Posterior vena cava (tissue), 2 donors: ENCODE results near the gene CD83. TPM values are rescaled to one million over a fixed set of nuclear protein-coding genes. Genes with fewer than 3 reads are reported as not detected.

Experiments
- DNase-seq: peaks from one replicate; pipeline ENCODE4 v3.0.0-alpha.2; 2020; ENCODE audit warnings: low spot score
- intact Hi-C, 2 donors: fragments of 100-400 bp; cut with DNase I; formaldehyde crosslinking; loops; one replicate each; pipeline versions ENCODE4 v1.14.1 to v1.14.2; 2022 to 2023
- total RNA-seq, 2 donors: library from RNA; stranded (reverse); fragmentation: NEBNext Ultra II Directional; extraction: Animal tissue kit (Norgen Biotek cat#: 25700); gene quantifications; one replicate each; pipeline ENCODE4 v1.2.1, GENCODE V29; 2021
- donor health status: DM: yes; HTN: yes; CAD: no.
- donor health status: DM: yes; HTN: yes; CAD: no.

Gene CD83
- total RNA-seq, 2 donors from 2014 or later = 1.3 to 2.9 TPM

GRCh38 chr6:14088600-14089192 is 28.9 kb upstream of the CD83 start:
- no peak for DNase-seq
- intact Hi-C loops = no loop called here

DNA sequence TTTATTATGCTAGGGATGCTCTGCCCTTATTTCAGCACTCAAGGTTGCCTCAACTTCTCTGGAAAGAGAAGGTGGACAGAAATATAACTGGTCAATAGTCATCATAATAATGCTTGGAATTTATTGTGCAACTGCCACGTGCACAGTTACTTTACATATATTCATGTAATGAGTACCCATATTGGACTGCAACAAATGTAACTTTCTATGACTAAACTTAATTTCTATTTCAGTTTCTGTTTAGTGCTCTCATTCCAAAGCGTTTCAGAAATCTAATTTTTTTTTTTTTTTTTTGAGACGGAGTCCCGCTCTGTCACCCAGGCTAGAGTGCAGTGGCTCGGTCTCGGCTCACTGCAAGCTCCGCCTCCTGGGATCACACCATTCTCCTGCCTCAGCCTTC is 28.3 kb upstream of the CD83 start:
- no peak for DNase-seq
- intact Hi-C loops = no loop called here

DNA sequence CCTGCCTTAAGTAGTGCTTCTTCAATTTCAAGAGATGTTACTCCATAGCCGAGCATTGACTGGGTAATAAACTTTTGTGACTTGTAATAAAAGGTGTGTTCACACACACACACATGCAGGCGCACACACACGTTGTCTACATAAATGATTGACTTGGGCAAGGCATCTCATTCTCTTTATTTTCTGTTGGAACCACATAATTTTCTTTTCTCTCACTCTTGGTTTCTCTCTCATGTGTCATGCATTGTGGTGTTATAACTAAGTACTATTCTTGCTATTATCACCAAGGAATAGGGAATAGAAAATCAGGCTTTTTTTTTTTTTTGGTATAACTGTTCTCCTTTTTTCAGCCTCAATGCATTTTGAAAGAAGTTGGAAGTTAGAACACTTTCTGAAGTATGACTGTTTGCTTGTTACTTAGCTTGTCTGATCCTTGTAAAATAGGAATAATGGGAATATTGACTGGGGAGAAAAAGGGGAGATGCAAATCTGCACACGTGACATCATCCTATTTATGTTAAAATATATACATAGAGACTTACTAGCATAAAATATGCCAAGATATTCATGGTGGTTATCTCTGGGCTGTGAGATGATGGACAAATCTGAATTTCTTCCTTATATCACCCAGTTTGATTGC is 26.1 kb upstream of the CD83 start:
- intact Hi-C loops = no loop called here
- DNase-seq = no peak

- DNase-seq = no peak
- intact Hi-C loops = no loop called here
These were observed 25.3 kb upstream of the CD83 start for GRCh38 chr6:14092316-14092715.

DNA sequence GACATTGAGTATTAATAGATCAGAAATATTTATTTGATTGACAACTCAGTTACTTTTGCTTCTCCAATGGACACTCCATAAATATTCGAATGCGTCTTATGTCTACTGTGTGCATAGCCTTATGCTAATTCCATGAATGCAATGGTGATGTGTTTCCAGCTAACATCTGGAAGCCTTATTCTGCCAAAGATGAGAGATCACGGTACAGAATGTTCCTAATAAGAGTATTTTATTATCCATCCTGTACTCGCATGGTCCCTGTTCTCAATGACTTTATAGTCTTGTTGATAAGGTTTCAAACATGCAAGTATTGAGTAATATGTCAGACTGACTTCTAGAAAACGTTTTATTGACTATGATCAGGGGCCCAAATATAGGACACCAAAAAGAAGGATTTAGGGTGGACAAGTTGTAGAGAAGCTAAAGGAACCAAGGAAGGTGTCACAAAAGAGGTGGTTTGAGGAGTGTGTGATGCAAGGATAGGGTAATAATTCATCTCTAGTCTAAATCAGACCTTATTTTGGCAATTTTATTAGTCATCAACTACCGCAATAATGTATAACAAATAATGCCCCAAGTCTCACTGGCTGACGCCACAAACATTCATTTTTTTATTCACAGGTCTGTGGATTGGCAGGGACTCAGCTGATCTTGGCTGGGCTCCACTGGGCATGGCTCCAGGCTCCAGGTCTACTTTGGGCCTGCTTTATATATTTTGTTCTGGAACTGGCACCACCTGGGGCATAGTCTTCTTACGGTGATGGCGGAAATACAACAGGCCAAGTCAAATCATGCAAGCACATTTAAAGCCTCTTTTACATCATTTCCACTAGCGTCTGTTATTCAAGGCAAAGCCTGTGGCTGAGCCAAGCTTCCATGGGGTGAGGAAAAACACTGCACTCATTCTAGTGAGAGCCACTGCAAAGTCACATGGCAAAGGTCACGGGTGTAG is 24.5 kb upstream of the CD83 start:
- DNase-seq = no peak
- intact Hi-C loops = no loop called here

DNA sequence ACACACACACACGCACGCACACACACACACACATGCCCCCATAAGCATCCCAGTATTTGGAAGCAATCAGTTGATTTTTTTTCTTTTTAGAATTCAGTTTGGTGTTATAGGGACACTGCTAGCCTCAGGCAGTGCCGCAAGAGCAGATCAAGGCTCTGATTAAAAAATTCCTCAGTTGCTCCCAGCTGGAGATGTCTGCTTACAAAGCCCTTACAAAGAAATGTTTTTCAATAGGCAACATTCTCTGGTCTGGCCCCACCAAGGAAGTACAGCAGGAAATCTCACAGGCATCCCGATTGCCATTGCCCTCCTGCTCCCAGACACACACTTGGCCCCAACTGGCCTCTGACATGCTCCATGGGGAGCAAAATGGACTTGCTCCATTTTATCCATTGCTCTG is 22.9 kb upstream of the CD83 start:
- DNase-seq = no peak
- intact Hi-C loops = no loop called here

- intact Hi-C loops = no loop called here
- no peak for DNase-seq
These were observed 22.1 kb upstream of the CD83 start for GRCh38 chr6:14095437-14095836.

DNA sequence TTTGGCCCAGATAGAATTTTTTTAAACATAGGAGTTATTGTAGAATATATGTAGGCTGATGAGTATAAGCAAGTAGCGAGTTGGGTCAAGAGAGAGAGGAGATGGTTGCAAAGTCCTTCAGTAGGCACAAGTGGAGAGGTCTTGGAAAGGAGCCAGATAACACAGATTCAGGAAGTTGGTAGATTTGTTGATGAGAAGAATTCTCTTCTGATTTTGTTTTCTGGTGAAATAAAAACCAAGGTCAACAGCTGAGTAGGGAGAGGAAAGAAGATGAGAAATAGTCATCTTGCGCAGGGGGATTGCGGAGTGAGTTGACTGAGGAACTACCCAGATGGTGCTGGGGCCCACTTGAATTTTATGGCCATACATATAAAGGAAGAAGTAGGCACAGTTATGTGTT is 17.4 kb upstream of the CD83 start:
- intact Hi-C loops = no loop called here
- DNase-seq = no peak

GRCh38 chr6:14100966-14101365 is 16.6 kb upstream of the CD83 start:
- no peak for DNase-seq
- intact Hi-C loops = no loop called here

- DNase-seq = no peak
- intact Hi-C loops = no loop called here
These were observed 15.2 kb upstream of the CD83 start for GRCh38 chr6:14102383-14102782.

DNA sequence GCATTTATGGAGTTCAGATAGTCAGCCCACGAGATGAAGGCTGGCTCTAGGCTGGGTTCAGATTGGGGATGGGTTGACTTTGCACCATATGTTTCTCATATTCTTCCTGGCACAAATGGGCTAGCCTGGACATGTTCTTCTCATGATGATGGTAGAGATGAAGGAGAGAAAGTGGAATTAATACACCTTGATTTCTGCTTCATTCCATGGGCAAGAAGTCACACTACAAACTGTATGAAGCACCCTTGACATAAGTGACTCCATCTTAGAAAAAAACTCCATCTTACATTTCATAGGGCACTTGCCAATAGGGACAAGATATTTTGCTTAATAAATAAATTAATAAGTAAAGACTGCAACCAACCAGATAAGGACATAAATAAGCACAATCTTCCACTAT is 12.0 kb upstream of the CD83 start:
- intact Hi-C loops = no loop called here
- no peak for DNase-seq

DNA sequence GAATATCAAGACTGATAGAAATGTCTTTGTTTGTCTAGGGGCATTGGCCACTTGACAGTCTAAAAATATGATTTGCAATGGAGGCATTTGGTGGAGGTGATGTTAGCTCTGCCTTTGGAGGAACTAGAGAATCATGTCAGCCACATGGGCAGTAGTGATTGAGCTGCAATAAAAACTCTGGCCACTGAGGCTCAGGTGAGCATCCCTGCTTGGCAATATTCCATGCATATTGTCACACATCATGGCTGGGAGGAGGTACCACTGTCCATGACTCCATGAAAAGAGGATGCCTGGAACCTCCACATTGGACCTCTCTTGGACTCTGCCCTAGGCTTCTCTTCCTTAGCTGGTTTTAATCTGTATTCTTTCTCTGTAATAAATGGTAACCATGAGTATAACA is 10.6 kb upstream of the CD83 start:
- DNase-seq = no peak

GRCh38 chr6:14107711-14108494 is 9.7 kb upstream of the CD83 start:
- DNase-seq = no peak

More for the DNA sequence above, 10.6 kb upstream of the CD83 start:
- intact Hi-C loops = no loop called here

DNA sequence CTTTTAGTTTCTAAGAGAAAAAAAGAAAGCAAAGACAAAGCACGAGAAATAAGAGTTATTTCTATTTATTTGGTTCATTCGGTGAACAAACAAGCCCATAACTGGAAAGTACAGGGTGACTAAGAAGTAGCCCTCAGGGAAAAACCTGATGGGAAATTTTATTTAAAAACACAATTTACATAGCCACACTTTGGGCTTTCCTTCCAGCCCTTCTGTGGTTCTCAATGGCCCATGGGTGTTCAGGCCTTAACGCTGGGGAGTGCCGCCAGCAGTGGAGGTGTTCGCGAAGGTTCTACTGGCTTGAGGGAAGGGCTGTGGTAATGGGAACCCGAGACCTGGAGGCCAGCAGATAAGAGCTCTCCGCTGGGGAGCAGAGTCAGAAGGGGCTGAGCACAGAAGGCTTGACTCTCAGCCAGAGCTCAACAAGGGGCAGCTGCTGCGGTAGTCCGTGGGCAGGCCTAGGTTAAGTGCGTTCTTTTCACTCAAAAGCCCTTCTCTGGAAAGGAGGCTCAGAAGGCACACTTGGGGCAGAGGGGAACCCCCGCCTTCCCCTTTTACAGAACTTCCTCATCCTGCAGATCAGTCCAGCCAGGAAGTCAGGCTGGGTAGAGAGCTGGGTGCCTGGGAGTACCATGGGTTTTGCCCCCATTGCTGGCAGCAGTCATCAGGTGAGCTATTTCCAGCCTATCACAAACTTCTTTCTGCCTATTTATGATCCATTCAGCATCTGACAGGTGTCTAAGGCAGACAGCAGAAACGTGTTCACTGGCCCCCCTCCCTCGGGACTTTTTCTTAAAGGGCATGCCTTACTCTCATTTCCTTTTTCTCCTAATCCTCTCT is 8.8 kb upstream of the CD83 start:
- intact Hi-C loops = no loop called here
- DNase-seq = no peak

More at GRCh38 chr6:14107711-14108494, 9.7 kb upstream of the CD83 start:
- intact Hi-C loops = no loop called here

GRCh38 chr6:14109411-14109826 is 8.2 kb upstream of the CD83 start:
- DNase-seq = no peak
- intact Hi-C loops = no loop called here

DNA sequence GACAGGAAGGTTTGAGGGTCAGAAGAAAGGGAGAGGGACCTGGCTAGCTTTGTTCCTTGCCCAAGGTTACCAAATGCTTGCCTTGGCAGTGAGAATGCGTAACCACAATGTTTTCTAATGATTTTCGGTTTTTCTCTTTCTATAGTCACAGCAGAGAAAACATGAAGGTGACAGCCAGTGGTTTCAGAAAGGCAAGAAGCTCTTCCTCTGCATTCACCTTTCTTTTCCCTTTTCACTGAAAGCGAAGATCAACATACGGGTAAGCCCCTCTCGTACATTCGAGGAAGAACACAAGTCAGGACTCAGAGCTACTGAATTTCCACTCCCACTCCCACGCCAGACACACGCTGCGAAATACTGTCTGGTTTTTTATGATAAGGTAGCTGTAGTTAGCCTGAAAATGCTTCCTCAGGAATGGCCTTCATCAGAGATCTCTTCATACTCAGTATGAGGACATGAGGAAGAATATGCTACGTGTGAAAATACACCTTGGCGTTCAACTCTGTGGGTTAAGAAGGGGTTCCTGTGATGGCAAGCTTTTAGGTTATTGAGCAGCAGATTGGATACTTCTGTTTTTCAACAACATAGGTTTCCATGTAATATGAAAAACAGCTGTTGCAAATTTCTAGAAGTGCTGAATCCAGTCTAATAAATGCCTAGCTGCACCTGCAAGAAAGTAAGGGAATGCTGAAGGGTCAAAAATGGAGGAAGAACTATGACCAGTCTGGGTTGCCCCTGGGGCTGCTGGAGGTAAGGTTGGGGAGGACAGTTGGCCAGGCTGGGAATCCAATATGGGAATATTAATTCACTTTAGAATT is 7.4 kb upstream of the CD83 start:
- intact Hi-C loops = no loop called here
- no peak for DNase-seq

DNA sequence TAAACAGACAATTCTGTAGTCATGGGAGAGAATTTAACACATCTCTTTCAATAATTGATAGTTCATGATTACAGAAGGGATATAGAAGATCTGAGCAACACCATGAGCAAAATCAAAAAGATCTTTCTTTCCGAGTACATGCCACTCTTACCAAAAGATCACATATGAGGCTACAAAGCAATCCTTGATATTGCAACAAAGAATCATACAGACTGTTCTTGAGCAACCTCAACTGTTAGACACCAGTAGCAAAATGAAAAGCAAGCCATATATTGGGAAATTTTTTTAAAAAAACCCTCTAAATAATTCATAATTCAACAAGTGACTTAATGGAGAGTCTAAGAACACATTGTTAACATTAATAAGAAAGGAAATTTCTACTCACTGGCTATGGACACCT is 3.6 kb upstream of the CD83 start:
- intact Hi-C loops = no loop called here

GRCh38 chr6:14118091-14118439 is 493 bp downstream of the CD83 start:
- no peak for DNase-seq
- intact Hi-C loops = no loop called here

More for the DNA sequence above, 3.6 kb upstream of the CD83 start:
- no peak for DNase-seq
